GM12875 (cell line): ENCODE measurements around the gene DNAJB8.

Source experiments
- H3K4me3 ChIP-seq: one replicate; pipeline ENCODE4 v1.5.1; 2011; ENCODE audit warnings: low read depth, low read length, control low read depth
- CTCF ChIP-seq: IDR thresholded peaks from 2 replicates; pipeline ENCODE4 v1.5.1; 2011; ENCODE audit warnings: low read depth, mild to moderate bottlenecking, control low read depth, inconsistent platforms, low read length, moderate library complexity, borderline replicate concordance; ENCODE audit not compliant: insufficient read depth

The DNAJB8 gene

GRCh38 chr3:128476659-128477058 is 10.0 kb upstream of the DNAJB8 start:
- no peak overlapping the region for H3K4me3 ChIP-seq
- no peak for TF ChIP-seq CTCF

DNA sequence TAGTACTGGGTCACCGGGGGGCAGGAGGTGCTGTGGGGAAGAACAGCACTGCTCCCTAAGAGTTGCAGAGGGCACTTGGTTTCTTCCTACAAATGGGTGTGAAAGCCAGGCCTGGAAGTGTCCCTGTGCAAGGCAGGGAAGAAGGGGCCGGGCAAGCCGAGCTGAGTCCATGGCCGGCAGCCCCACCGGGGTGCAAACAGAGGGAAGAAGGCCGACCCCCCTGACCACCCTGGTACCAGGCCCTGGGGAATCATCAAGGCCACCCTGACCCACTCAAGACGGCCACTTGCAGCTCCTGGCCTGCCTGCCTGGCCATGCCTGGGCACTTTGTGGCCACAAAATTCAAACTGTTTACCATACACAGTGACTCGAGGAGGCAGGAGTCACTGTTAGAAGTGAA is 8.7 kb upstream of the DNAJB8 start:
- H3K4me3 ChIP-seq: no peak overlapping the region
- TF ChIP-seq CTCF: no peak

- H3K4me3 ChIP-seq: no peak overlapping the region
- no peak for TF ChIP-seq CTCF
These were observed 7.0 kb upstream of the DNAJB8 start for GRCh38 chr3:128473737-128474136.

- no peak for TF ChIP-seq CTCF
- H3K4me3 ChIP-seq: no peak overlapping the region
These were observed 6.5 kb upstream of the DNAJB8 start for GRCh38 chr3:128473180-128473519.

- no peak overlapping the region for H3K4me3 ChIP-seq
- no peak for TF ChIP-seq CTCF
These were observed 5.9 kb upstream of the DNAJB8 start for GRCh38 chr3:128472449-128473179.

DNA sequence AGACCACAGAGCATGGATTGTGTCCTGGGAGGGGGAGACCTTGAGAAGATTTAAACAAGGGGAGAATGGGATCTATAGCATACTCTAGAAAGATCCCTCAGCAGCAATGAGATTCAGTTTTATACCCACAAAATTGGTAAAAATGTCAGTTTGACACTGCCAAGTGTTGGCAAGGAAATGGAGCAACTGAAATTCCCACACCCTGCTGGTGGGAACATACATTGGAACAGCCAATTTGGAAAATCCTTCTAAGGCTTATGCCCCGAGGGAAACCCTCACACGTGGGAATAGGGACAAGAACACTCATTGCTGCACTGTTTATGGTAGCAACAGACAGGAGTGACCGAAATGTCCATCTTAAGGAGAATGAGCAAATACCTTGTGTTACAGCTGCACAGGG is 5.0 kb upstream of the DNAJB8 start:
- no peak overlapping the region for H3K4me3 ChIP-seq
- TF ChIP-seq CTCF: no peak

- no peak overlapping the region for H3K4me3 ChIP-seq
- no peak for TF ChIP-seq CTCF
These were observed 4.4 kb upstream of the DNAJB8 start for GRCh38 chr3:128471110-128471509.
